Natural killer cell (primary cell): ENCODE data around the gene LAD1. TPM values are rescaled to one million over a fixed set of nuclear protein-coding genes. Genes with fewer than 3 reads are reported as not detected.

Experiments
- ATAC-seq, 3 donors: fragments of 150-1000 bp in 2 of 3; fragments of 200-7000 bp in 1 of 3; cut with Tn5 transposase; 1 replicate in 1 of 3; 2 replicates in 2 of 3; pipeline ENCODE4 v1.10.0; 2021; ENCODE audit warnings: mild to moderate bottlenecking in 2 of 3, moderate library complexity in 2 of 3
- DNase-seq, 2 donors: peaks; one replicate each; pipeline versions ENCODE4 v3.0.0 to v3.0.0-alpha.2; 2013 to 2021; ENCODE audit warnings: mixed read lengths in 1 of 2
- H3K27ac ChIP-seq: one replicate; pipeline ENCODE4 v1.5.1; 2013; ENCODE audit warnings: mild to moderate bottlenecking, low read length
- H3K27me3 ChIP-seq: one replicate; pipeline ENCODE4 v1.6.1; 2013; ENCODE audit warnings: low read length; ENCODE audit not compliant: control insufficient read depth, insufficient read depth
- H3K36me3 ChIP-seq: one replicate; pipeline ENCODE4 v1.6.1; 2013; ENCODE audit warnings: low read length; ENCODE audit not compliant: control insufficient read depth, insufficient read depth
- H3K4me1 ChIP-seq: one replicate; pipeline ENCODE4 v1.6.1; 2013; ENCODE audit warnings: low read length; ENCODE audit not compliant: control insufficient read depth, insufficient read depth
- H3K4me3 ChIP-seq: one replicate; pipeline ENCODE4 v1.5.1; 2013; ENCODE audit warnings: low read length
- H3K9me3 ChIP-seq: one replicate; pipeline ENCODE4 v1.6.1; 2013; ENCODE audit warnings: low read length; ENCODE audit not compliant: control insufficient read depth, insufficient read depth
- H3K27ac Mint-ChIP-seq, 2 donors: one replicate each; pipeline ENCODE4 v1.8.0; 2022; ENCODE audit warnings: mild to moderate bottlenecking in 2 of 2, mixed read lengths in 2 of 2, moderate library complexity in 1 of 2
- H3K27me3 Mint-ChIP-seq, 2 donors: one replicate each; pipeline ENCODE4 v1.8.0; 2022; ENCODE audit warnings: low read depth in 2 of 2, mixed read lengths in 2 of 2
- H3K36me3 Mint-ChIP-seq: one replicate; pipeline ENCODE4 v1.8.0; 2022; ENCODE audit warnings: mixed read lengths
- H3K4me1 Mint-ChIP-seq, 2 donors: one replicate each; pipeline ENCODE4 v1.8.0; 2022; ENCODE audit warnings: mixed read lengths in 2 of 2
- H3K4me3 Mint-ChIP-seq: one replicate; pipeline ENCODE4 v1.8.0; 2022; ENCODE audit warnings: mild to moderate bottlenecking, moderate library complexity, mixed read lengths
- H3K9me3 Mint-ChIP-seq, 2 donors: one replicate each; pipeline ENCODE4 v1.8.0; 2022; ENCODE audit warnings: mixed read lengths in 2 of 2
- WGBS: methylation state at CpG from one replicate; pipeline ENCODE4 v1.1.7; 2013; ENCODE audit warnings: missing lambda C conversion rate; ENCODE audit not compliant: insufficient coverage; 5-methylcytosine and 5-hydroxymethylcytosine counted together
- intact Hi-C: fragments of 100-400 bp; cut with micrococcal nuclease; formaldehyde crosslinking; loops from one replicate; pipeline ENCODE4 v1.14.2; 2022
- total RNA-seq, 4 donors: library from RNA; stranded (reverse); fragments of 120-200 nt in 1 of 4; gene quantifications; one replicate each; pipeline versions ENCODE4 v1.2.3 to v1.2.4, GENCODE V29; 2013 to 2022
- TF ChIP-seq, protein P1 (sequence below): fragments of 200-600 bp; IDR thresholded peaks from one replicate; pipeline ENCODE4 v1.8.0; 2022; ENCODE audit warnings: antibody characterized with exemption

LAD1 gene
- total RNA-seq, 3 donors from 2014 or later (not counting 1 experiment from before 2014, with no cell fraction given): 0.68 TPM; not detected in 2

DNA sequence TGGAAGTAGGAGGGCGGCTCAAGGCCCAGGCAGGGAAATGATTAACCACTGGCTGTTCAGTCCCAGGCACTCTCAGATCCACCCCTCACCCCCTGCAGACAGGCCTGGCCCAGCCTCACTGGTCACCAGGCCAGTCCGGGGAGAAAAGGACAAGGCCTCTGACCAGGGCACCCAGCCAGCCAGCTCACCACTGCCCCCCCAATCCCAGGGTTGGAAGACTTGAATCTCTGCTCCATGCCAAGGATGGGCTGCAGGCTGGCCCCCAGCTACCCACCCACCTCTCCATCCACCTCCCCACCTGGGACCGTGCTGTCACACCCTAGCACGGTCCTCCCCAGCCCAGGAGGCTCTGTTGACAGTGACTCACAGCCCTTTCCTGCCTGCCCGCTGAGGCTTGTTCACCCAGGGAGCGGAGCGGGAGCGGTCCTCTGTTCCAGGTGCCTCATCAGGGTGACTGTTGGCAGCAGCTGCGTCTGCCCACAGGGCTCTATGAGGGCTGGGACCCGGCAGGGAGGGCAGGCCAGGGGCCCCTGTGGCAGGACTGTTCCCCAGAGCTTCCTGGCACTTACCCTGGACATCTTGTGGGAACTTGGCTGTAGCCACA is 2.2 kb downstream of the LAD1 start:
- Mint-ChIP-seq H3K27ac (no peak overlapping the region), H3K27me3 (peaks cover 23 to 39% of the 10 kb centered on the region in 2 donors), H3K36me3 (no peaks in the 10 kb centered on the region), H3K4me1 (no peaks in the 10 kb centered on the region), H3K9me3 (no peaks in the 10 kb centered on the region), H3K4me3 (no peak overlapping the region)
- no peak overlapping the region for H3K27ac ChIP-seq
- no peak overlapping the region for H3K4me3 ChIP-seq
- DNase-seq (no peak), ATAC-seq (no peak)
- 82% methylated on average over 10 of the region's 10 CpGs for WGBS
- intact Hi-C loops: no loop called here
- H3K36me3 ChIP-seq: no peaks in the 10 kb centered on the region
- TF ChIP-seq, protein P1, sequence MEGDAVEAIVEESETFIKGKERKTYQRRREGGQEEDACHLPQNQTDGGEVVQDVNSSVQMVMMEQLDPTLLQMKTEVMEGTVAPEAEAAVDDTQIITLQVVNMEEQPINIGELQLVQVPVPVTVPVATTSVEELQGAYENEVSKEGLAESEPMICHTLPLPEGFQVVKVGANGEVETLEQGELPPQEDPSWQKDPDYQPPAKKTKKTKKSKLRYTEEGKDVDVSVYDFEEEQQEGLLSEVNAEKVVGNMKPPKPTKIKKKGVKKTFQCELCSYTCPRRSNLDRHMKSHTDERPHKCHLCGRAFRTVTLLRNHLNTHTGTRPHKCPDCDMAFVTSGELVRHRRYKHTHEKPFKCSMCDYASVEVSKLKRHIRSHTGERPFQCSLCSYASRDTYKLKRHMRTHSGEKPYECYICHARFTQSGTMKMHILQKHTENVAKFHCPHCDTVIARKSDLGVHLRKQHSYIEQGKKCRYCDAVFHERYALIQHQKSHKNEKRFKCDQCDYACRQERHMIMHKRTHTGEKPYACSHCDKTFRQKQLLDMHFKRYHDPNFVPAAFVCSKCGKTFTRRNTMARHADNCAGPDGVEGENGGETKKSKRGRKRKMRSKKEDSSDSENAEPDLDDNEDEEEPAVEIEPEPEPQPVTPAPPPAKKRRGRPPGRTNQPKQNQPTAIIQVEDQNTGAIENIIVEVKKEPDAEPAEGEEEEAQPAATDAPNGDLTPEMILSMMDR: no peak
- H3K4me1 ChIP-seq: no peaks in the 10 kb centered on the region
- H3K9me3 ChIP-seq: no peaks in the 10 kb centered on the region
- peaks cover 10% of the 10 kb centered on the region for H3K27me3 ChIP-seq

DNA sequence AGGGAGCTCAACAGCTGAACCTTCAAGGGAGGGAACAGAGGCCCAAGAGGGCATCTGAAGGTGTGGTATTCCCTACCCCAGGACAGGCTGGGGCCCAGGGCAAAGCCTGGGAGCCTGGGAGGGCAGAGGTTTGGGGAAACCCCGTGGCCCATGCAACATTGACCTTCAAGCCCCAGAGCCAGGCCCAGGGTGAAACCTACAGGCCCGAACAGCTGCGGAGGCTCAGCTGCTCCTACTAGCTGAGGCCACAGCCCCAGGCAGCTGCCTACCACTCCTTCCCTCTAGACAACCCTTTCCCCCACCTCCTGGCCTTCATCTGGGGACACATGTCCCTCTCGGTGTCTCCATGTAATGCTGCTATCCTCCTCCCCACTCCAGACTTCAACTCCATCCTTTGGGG is 3.2 kb downstream of the LAD1 start:
- intact Hi-C loops: no loop called here
- no peaks in the 10 kb centered on the region for H3K4me1 Mint-ChIP-seq
- Histone ChIP-seq H3K9me3 (no peaks in the 10 kb centered on the region), H3K36me3 (no peaks in the 10 kb centered on the region), H3K27me3 (peaks cover 8% of the 10 kb centered on the region), H3K27ac (no peak overlapping the region), H3K4me1 (no peaks in the 10 kb centered on the region), H3K4me3 (no peak overlapping the region)
- ATAC-seq: no peak
- DNase-seq: no peak
- H3K27ac Mint-ChIP-seq: no peak overlapping the region
- no peak overlapping the region for H3K4me3 Mint-ChIP-seq
- peaks cover 25 to 39% of the 10 kb centered on the region in 2 donors for H3K27me3 Mint-ChIP-seq
- TF ChIP-seq, protein P1: no peak
- H3K9me3 Mint-ChIP-seq: no peaks in the 10 kb centered on the region
- 79% methylated on average over 4 of the region's 4 CpGs for WGBS
- H3K36me3 Mint-ChIP-seq: no peaks in the 10 kb centered on the region

DNA sequence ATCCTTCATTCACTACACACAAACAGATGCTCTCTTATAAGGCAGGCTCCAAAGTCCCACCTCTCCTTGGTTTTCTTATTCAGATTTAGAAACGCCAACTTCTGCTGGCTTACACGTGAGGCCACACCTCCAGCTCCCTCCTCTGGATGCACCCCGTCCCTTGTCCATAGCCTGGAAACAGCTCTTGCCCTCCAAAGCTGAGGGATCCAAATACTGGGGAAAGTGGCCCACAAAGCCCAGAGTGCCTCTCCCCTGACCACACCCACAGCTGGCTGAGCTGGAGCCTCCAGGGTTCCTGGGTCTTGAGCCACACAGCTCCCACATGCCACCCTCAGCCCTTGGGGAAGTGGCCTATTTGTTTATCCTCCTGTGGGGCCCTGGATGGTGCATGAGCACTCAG is 4.5 kb downstream of the LAD1 start:
- no peaks in the 10 kb centered on the region for H3K9me3 Mint-ChIP-seq
- 88% methylated on average over 3 of the region's 3 CpGs for WGBS
- no peaks in the 10 kb centered on the region for H3K36me3 Mint-ChIP-seq
- peaks cover 3% of the 10 kb centered on the region for H3K27me3 ChIP-seq
- no peak for ATAC-seq
- H3K9me3 ChIP-seq: no peaks in the 10 kb centered on the region
- no peaks in the 10 kb centered on the region for H3K4me1 Mint-ChIP-seq
- H3K4me3 ChIP-seq: no peak overlapping the region
- intact Hi-C loops: no loop called here
- DNase-seq: no peak
- H3K27me3 Mint-ChIP-seq: peaks cover 25 to 32% of the 10 kb centered on the region in 2 donors
- H3K27ac Mint-ChIP-seq: no peak overlapping the region
- H3K4me3 Mint-ChIP-seq: no peak overlapping the region
- H3K4me1 ChIP-seq: no peaks in the 10 kb centered on the region
- TF ChIP-seq, protein P1: no peak
- H3K36me3 ChIP-seq: no peaks in the 10 kb centered on the region
- H3K27ac ChIP-seq: no peak overlapping the region

DNA sequence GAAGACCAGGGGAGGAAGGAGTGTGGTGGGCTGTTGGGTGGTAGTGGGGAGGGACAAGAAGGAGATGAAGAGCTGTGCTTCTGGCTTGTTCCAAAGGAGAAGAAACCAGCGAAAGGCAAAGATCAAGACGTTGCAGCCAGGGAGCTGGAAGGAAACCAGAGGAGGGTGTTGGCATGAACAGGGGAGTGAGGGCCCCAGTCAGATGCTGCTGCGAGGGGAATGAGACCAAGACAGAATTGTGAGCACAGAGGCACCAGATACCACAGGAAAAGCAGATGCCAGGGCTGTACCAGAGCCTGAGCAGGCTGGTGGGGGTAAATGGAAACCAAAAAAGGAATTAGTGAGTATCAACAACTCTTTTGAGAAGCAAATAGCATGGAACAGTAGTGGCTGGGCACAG is 6.0 kb downstream of the LAD1 start:
- Mint-ChIP-seq H3K27me3 (peaks cover 17 to 23% of the 10 kb centered on the region in 2 donors), H3K27ac (no peak overlapping the region), H3K4me1 (no peaks in the 10 kb centered on the region), H3K4me3 (no peak overlapping the region), H3K9me3 (no peaks in the 10 kb centered on the region), H3K36me3 (no peaks in the 10 kb centered on the region)
- Histone ChIP-seq H3K4me1 (no peaks in the 10 kb centered on the region), H3K36me3 (no peaks in the 10 kb centered on the region), H3K4me3 (no peak overlapping the region), H3K27ac (no peak overlapping the region), H3K27me3 (no peaks in the 10 kb centered on the region), H3K9me3 (no peaks in the 10 kb centered on the region)
- WGBS: 18% methylated on average over 3 of the region's 3 CpGs
- DNase-seq: no peak
- no peak for ATAC-seq
- intact Hi-C loops: no loop called here
- TF ChIP-seq, protein P1: no peak
